DND-41 (cell line): ENCODE results near the gene MXD3.

Experiments used
- EZH2 ChIP-seq: IDR thresholded peaks from 3 replicates; pipeline ENCODE4 v1.6.1; 2012; ENCODE audit warnings: borderline replicate concordance, low read depth, mild to moderate bottlenecking, moderate library complexity, low read length, inconsistent platforms; ENCODE audit not compliant: severe bottlenecking
- TF ChIP-seq, protein P1 (sequence below): IDR thresholded peaks from 2 replicates; pipeline ENCODE4 v1.5.1; 2012; ENCODE audit warnings: borderline replicate concordance, low read length, moderate library complexity, mild to moderate bottlenecking; ENCODE audit not compliant: poor library complexity, severe bottlenecking; ENCODE audit errors: extremely low read depth

DNA sequence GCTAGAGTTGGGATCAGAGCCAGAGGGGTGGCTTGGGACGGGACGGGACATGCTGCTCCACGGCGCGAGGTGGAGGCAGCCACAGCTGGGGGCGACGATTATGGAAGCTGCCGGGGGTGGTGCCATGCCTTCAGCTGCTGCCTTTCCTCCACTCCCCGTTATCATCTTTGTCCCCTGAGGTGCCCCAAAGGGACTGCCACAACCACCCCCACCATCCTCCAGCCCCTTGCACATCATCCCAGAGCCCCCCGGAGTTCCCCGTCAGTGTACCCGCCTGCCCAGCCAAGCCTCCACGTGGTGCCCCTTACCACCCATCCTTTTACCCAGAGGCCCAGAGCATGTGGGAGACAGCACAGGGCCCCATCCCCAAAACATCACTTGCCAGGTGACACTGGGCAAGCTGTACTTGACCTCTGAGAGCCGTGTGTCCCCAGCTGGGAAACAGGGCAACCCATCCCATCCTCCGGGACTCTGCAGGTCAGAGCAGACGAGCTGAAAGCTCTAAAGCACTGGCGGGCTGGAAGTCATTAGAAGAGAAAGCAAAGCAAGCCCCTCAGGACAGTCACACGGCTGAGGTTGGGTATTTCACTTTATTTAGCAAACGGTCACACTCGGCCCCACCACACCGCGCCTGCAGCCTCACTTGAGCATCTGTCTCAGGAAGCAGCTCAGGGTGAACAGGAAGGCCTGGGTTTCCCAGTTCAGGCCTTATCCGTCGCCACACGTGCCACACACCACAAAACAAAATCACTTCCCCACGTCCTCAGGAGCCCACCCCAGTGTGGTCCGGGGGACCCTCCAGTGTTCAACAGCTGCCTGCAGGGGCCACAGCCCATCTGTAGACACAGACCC lies 19.5 kb upstream of the MXD3 start:
- TF ChIP-seq, protein P1, sequence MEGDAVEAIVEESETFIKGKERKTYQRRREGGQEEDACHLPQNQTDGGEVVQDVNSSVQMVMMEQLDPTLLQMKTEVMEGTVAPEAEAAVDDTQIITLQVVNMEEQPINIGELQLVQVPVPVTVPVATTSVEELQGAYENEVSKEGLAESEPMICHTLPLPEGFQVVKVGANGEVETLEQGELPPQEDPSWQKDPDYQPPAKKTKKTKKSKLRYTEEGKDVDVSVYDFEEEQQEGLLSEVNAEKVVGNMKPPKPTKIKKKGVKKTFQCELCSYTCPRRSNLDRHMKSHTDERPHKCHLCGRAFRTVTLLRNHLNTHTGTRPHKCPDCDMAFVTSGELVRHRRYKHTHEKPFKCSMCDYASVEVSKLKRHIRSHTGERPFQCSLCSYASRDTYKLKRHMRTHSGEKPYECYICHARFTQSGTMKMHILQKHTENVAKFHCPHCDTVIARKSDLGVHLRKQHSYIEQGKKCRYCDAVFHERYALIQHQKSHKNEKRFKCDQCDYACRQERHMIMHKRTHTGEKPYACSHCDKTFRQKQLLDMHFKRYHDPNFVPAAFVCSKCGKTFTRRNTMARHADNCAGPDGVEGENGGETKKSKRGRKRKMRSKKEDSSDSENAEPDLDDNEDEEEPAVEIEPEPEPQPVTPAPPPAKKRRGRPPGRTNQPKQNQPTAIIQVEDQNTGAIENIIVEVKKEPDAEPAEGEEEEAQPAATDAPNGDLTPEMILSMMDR, result no peak
- no peak for TF ChIP-seq EZH2
